Mucosa of descending colon (tissue), 3 donors: ENCODE measurements around the gene ZBTB9. TPM values are rescaled to one million over a fixed set of nuclear protein-coding genes. Genes with fewer than 3 reads are reported as not detected.

Experiments used
- ATAC-seq: fragments of 200-7000 bp; cut with Tn5 transposase; one replicate; pipeline ENCODE4 v1.9.1; 2020; ENCODE audit warnings: mild to moderate bottlenecking, moderate library complexity
- DNase-seq, 3 donors: peaks; one replicate each; pipeline ENCODE4 v3.0.0-alpha.2; 2020
- H3K36me3 ChIP-seq: fragments of 200-600 bp; one replicate; pipeline ENCODE4 v1.8.0; 2021; ENCODE audit warnings: low read depth, mild to moderate bottlenecking
- H3K4me1 ChIP-seq: fragments of 200-600 bp; one replicate; pipeline ENCODE4 v1.8.0; 2021; ENCODE audit warnings: low read depth, mild to moderate bottlenecking
- H3K4me3 ChIP-seq: fragments of 200-600 bp; one replicate; pipeline ENCODE4 v1.8.0; 2021; ENCODE audit warnings: mild to moderate bottlenecking
- H3K9me3 ChIP-seq: fragments of 200-600 bp; one replicate; pipeline ENCODE4 v1.8.0; 2021; ENCODE audit warnings: mild to moderate bottlenecking
- CTCF ChIP-seq: fragments of 200-600 bp; IDR thresholded peaks from one replicate; pipeline ENCODE4 v1.8.0; 2022; ENCODE audit warnings: antibody characterized with exemption, mild to moderate bottlenecking
- intact Hi-C, 2 donors: fragments of 100-400 bp; cut with DNase I in 1 of 2; cut with micrococcal nuclease in 1 of 2; formaldehyde crosslinking; loops; one replicate each; pipeline versions ENCODE4 v1.11.0 to v1.11.1; 2022; cut with DNase I, micrococcal nuclease
- total RNA-seq, 3 donors: library from RNA; stranded (reverse); fragmentation: NEBNext Ultra II Directional in 2 of 3; extraction: Animal tissue kit (Norgen Biotek cat#: 25700) in 2 of 3; gene quantifications; one replicate each; pipeline versions ENCODE4 v1.2.1 to v1.2.4, GENCODE V29; 2021 to 2023
- donor health status: DM: no; HTN: no; CAD: no; lungs with moderate emphysema.
- donor health status: DM: no; HTN: no; CAD: no.
- donor health status: DM: no; HTN: yes; CAD: no.

Gene ZBTB9
- total RNA-seq, 3 donors from 2014 or later, result 4.3 to 5.8 (median 4.5) TPM

GRCh38 chr6:33413241-33414120, 40.9 kb upstream of the ZBTB9 start:
- Histone ChIP-seq H3K36me3 (peaks cover 5% of the 10 kb centered on the region), H3K4me3 (no peak overlapping the region), H3K9me3 (no peaks in the 10 kb centered on the region), H3K4me1 (peaks cover 31% of the 10 kb centered on the region)
- ATAC-seq, result no peak
- intact Hi-C loops, result no loop called here
- no peak for DNase-seq
- no peak for TF ChIP-seq CTCF

GRCh38 chr6:33414592-33415271, 39.6 kb upstream of the ZBTB9 start:
- Histone ChIP-seq H3K4me1 (peaks cover 37% of the 10 kb centered on the region), H3K4me3 (no peak overlapping the region), H3K9me3 (no peaks in the 10 kb centered on the region), H3K36me3 (peaks cover 5% of the 10 kb centered on the region)
- ATAC-seq (no peak), DNase-seq (peak in 1 of 3 donors; percentile 63)
- TF ChIP-seq CTCF, result no peak
- intact Hi-C loops, result no loop called here

- Histone ChIP-seq H3K4me1 (peaks cover 37% of the 10 kb centered on the region), H3K4me3 (no peak overlapping the region), H3K9me3 (no peaks in the 10 kb centered on the region), H3K36me3 (peaks cover 5% of the 10 kb centered on the region)
- ATAC-seq, result no peak
- TF ChIP-seq CTCF, result no peak
- intact Hi-C loops, result no loop called here
- no peak for DNase-seq
Measured at GRCh38 chr6:33415831-33416230, 38.5 kb upstream of the ZBTB9 start.

- H3K4me1 ChIP-seq, result peaks cover 35% of the 10 kb centered on the region
- intact Hi-C loops, result no loop called here
Measured at GRCh38 chr6:33416386-33417127, 37.8 kb upstream of the ZBTB9 start.

More at GRCh38 chr6:33416386-33417127, 37.8 kb upstream of the ZBTB9 start:
- no peak for TF ChIP-seq CTCF
- peak overlapping the region; percentile 44 for H3K4me3 ChIP-seq
- no peaks in the 10 kb centered on the region for H3K9me3 ChIP-seq
- DNase-seq (no peak), ATAC-seq (no peak)
- H3K36me3 ChIP-seq, result peaks cover 5% of the 10 kb centered on the region
